ENCODE measurements around the gene CPT1A. TPM values are rescaled to one million over a fixed set of nuclear protein-coding genes. Genes with fewer than 3 reads are reported as not detected.

The CPT1A gene
- total and polyA plus RNA-seq, 10 of the 15 experiments (the other 5 are each of a cell fraction or from before 2014, with no cell fraction given), result 1.1 to 17.5 (median 6.0) TPM

GRCh38 chr11:68847395-68847794 lies 5.7 kb upstream of the CPT1A start:
- no peak for DNase-seq (ENCODE audit: low read depth, low spot score)
- FAIRE-seq, result no peak
- CTCF ChIA-PET, result interaction anchor here (1.4 kb wide), 1 partner anchor 40 kb away, joined by 4 read pairs; no protein-coding TSS in a partner anchor
- 53% methylated on average over 4 of the region's 4 CpGs for WGBS (ENCODE audit: insufficient coverage, insufficient replicate concordance, low lambda C conversion rate, missing lambda C conversion rate)
- no TSS peak for BruUV-seq (replicated peaks)
- POLR2A ChIA-PET, result no interaction called here
- Histone ChIP-seq H3K9me3 (replicated peaks; ENCODE audit: control insufficient read depth, insufficient read depth, low read length) (no peaks in the 10 kb centered on the region), H3K79me2 (ENCODE audit: control insufficient read depth, insufficient read depth, low read length) (no peaks in the 10 kb centered on the region), H2AFZ (ENCODE audit: control insufficient read depth, low read depth, low read length) (no peak overlapping the region), H4K20me1 (ENCODE audit: control insufficient read depth, insufficient read depth) (no peaks in the 10 kb centered on the region), H3K9ac (ENCODE audit: control insufficient read depth, insufficient read depth, low read length) (no peak overlapping the region), H3K4me2 (ENCODE audit: control insufficient read depth, insufficient read depth) (no peak overlapping the region), H3K4me1 (ENCODE audit: control insufficient read depth, insufficient read depth, low read length) (peaks cover 13% of the 10 kb centered on the region), H3K36me3 (ENCODE audit: control insufficient read depth in 2 of 2, insufficient read depth in 2 of 2, low read length in 1 of 2) (no peaks in the 10 kb centered on the region), H3K4me3 (no peak overlapping the region), H3K27ac (ENCODE audit: control insufficient read depth, insufficient read depth) (no peak overlapping the region), H3K27me3 (replicated peaks in 1 of 2; ENCODE audit: control insufficient read depth in 2 of 2, insufficient read depth in 2 of 2, low read length in 1 of 2) (no peaks in the 10 kb centered on the region)
- intact Hi-C loops (cut with micrococcal nuclease; ENCODE audit: unreplicated experiment), result loop anchor here (10.0 kb wide), 2 partner anchors 207 to 213 kb away; no protein-coding TSS in a partner anchor
- RAD21 ChIA-PET (ENCODE audit: unreplicated experiment), result no interaction called here
- no peak for TF ChIP-seq SUPT20H (IDR thresholded peaks at IDR 0.05; ENCODE audit: borderline replicate concordance, control insufficient read depth, low read depth, low read length)
- TF ChIP-seq BACH1 (IDR thresholded peaks at IDR 0.05; ENCODE audit: borderline replicate concordance), result no peak
- TF ChIP-seq LARP7 (IDR thresholded peaks at IDR 0.05), result no peak
- no peak for TF ChIP-seq RUNX3 (IDR thresholded peaks at IDR 0.05; ENCODE audit: low read length)
- TF ChIP-seq CHD2 (IDR thresholded peaks at IDR 0.05; ENCODE audit: borderline replicate concordance, low read depth, low read length), result no peak
- no peak for TF ChIP-seq JUNB (IDR thresholded peaks at IDR 0.05)
- no peak for TF ChIP-seq HSF1 (IDR thresholded peaks at IDR 0.05; ENCODE audit: low read depth, low read length)
- no peak for TF ChIP-seq SREBF2 (IDR thresholded peaks at IDR 0.05; ENCODE audit: low read length)
- in situ Hi-C loops (cut with MboI), result no loop called here
- no peak for ATAC-seq
- SMC1A ChIA-PET (ENCODE audit: uncharacterized antibody, unreplicated experiment), result interaction anchor here (1.0 kb wide), 1 partner anchor 197 kb away, joined by 3 read pairs; no protein-coding TSS in a partner anchor
